ENCODE measurements around the gene OR52K1. TPM values are rescaled to one million over a fixed set of nuclear protein-coding genes. Genes with fewer than 3 reads are reported as not detected.
A peak's percentile ranks its signal among the peaks of the same experiment; 100 is the strongest.
"Not testable (repeated sequence)": the region's sequence is repeated elsewhere in the genome, so short reads cannot be mapped to it uniquely, and the experiment has no call there.

Gene OR52K1
- total RNA-seq, 2 donors from 2014 or later: not detected

DNA sequence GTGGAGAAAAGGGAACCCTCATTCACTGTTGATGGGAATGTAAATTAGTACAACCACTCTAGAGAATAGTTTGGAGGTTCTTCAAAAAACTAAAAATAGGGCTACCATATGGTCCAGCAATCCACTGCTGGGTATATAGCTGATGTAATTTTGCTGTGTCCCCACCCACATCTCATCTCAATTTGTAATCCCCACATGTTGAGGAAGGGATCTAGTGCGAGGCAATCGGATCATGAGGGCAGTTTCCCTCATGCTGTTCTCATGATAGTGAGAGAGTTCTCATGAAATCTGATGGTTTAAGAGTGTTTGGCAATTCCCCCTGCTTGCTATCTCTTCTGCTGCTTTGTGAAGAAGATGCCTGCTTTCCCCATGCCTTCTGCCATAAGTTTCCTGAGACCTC, 45.5 kb downstream of the OR52K1 start:
- intact Hi-C loops (cut with DNase I): no loop called here
- H3K4me3 ChIP-seq: no peak overlapping the region
- no peak overlapping the region for H3K27ac ChIP-seq
- H3K4me1 ChIP-seq: no peaks in the 10 kb centered on the region
- 75 to 80% methylated on average over 2 of the region's 2 CpGs for WGBS, 2 donors
- no peaks in the 10 kb centered on the region for H3K27me3 ChIP-seq
- no peak for DNase-seq
- TF ChIP-seq, protein P1, sequence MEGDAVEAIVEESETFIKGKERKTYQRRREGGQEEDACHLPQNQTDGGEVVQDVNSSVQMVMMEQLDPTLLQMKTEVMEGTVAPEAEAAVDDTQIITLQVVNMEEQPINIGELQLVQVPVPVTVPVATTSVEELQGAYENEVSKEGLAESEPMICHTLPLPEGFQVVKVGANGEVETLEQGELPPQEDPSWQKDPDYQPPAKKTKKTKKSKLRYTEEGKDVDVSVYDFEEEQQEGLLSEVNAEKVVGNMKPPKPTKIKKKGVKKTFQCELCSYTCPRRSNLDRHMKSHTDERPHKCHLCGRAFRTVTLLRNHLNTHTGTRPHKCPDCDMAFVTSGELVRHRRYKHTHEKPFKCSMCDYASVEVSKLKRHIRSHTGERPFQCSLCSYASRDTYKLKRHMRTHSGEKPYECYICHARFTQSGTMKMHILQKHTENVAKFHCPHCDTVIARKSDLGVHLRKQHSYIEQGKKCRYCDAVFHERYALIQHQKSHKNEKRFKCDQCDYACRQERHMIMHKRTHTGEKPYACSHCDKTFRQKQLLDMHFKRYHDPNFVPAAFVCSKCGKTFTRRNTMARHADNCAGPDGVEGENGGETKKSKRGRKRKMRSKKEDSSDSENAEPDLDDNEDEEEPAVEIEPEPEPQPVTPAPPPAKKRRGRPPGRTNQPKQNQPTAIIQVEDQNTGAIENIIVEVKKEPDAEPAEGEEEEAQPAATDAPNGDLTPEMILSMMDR (IDR thresholded peaks at IDR 0.05): no peak
- no peak for TF ChIP-seq POLR2A (IDR thresholded peaks at IDR 0.05)
- H3K36me3 ChIP-seq (replicated peaks in 1 of 2; ENCODE audit: insufficient read depth in 1 of 2, low read depth in 2 of 2): no peaks in the 10 kb centered on the region
- no peak for ATAC-seq
- no peaks in the 10 kb centered on the region for H3K9me3 ChIP-seq

DNA sequence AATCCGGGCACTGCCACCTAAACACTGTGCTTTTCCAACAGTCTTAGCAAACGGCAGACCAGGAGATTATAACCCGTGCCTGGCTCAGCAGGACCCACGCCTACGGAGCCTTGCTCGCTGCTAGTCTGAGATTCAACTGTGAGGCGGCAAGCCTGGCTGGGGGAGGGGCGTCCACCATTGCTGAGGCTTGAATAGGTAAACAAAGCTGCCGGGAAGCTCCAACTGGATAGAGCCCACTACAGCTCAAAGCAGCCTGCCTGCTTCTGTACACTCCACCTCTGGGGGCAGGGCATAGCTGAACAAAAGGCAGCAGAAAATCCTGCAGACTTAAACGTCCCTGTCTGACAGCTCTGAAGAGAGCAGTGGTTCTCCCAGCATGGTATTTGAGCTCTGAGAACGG, 49.2 kb downstream of the OR52K1 start:
- H3K4me1 ChIP-seq; ATAC-seq; DNase-seq; H3K27me3 ChIP-seq; H3K4me3 ChIP-seq; H3K36me3 ChIP-seq (replicated peaks in 1 of 2; ENCODE audit: insufficient read depth in 1 of 2, low read depth in 2 of 2); H3K9me3 ChIP-seq; H3K27ac ChIP-seq; intact Hi-C loops (cut with DNase I): not testable (repeated sequence)
- 50 to 54% methylated on average over 9 to 11 of the region's 11 CpGs for WGBS, 2 donors

DNA sequence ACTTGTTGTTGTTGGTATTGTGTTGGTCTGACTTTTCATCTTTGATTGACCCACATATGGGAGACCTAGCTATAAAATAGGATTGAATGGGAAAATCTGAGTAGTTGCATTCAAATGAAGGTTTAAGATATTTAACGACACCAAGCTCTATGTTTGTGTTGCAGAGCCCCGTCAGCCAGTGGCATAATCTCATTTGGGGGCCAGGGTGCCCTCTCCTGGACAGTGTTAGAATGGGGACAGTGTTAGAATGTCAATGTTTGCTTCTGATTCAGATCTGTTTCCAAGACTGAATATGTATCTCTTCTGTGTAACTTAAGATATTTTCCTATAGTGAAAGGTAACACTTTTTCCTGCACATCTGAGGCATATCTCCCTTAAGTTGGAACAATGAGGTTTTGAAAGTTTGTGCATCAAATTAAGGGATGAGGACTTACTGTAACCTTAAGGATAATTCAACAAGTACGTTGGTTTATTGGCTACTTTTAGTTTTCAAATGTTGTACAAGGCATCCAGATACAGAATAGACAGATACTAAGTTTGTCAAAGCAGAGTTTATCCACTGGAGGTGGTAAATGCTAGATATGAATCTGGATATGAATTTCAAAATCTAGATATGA, 57.3 kb downstream of the OR52K1 start:
- ATAC-seq (peak; percentile 74), DNase-seq (peak; percentile 52 to 71 (median 60))
- WGBS, 2 donors: 17 to 22% methylated on average over 3 of the region's 3 CpGs
- intact Hi-C loops (cut with DNase I): loop anchor here (5.0 kb wide), 1 partner anchor 352 kb away; no protein-coding TSS in a partner anchor
- TF ChIP-seq POLR2A (IDR thresholded peaks at IDR 0.05): no peak
- TF ChIP-seq, protein P1 (IDR thresholded peaks at IDR 0.05): peak; percentile 57 to 65 (median 63)
- H3K4me1 ChIP-seq: no peaks in the 10 kb centered on the region
- no peaks in the 10 kb centered on the region for H3K36me3 ChIP-seq (replicated peaks in 1 of 2; ENCODE audit: insufficient read depth in 1 of 2, low read depth in 2 of 2)
- no peak overlapping the region for H3K4me3 ChIP-seq
- H3K27ac ChIP-seq: no peak overlapping the region
- H3K27me3 ChIP-seq: no peaks in the 10 kb centered on the region
- no peaks in the 10 kb centered on the region for H3K9me3 ChIP-seq

DNA sequence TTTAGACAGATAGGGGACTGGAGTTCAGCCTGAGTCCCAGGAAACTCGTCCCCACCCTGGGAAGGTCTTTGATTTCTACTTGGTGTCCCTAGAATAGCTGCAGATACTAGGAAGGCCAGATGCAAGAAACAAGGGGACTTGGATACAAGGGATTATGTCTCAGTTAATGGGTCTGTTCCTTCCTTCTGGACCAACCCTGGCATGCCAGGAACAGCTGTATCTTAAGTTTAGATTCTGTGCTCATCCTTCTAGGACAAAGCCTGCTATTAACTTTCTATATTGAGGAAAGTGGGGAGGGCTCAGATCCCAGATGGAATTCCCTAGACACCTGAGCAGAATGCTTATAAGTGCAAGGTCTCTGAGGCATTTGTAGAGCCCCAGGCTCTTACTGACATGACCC, 58.6 kb downstream of the OR52K1 start:
- no peak for TF ChIP-seq POLR2A (IDR thresholded peaks at IDR 0.05)
- TF ChIP-seq, protein P1 (IDR thresholded peaks at IDR 0.05): no peak
- no peaks in the 10 kb centered on the region for H3K4me1 ChIP-seq
- intact Hi-C loops (cut with DNase I): loop anchor here (5.0 kb wide), 1 partner anchor 354 kb away; no protein-coding TSS in a partner anchor
- 0% methylated on average over 1 of the region's 1 CpG for WGBS, 2 donors
- ATAC-seq: no peak
- no peak overlapping the region for H3K4me3 ChIP-seq
- H3K27me3 ChIP-seq: no peaks in the 10 kb centered on the region
- H3K9me3 ChIP-seq: no peaks in the 10 kb centered on the region
- no peak overlapping the region for H3K27ac ChIP-seq
- no peaks in the 10 kb centered on the region for H3K36me3 ChIP-seq (replicated peaks in 1 of 2; ENCODE audit: insufficient read depth in 1 of 2, low read depth in 2 of 2)
- DNase-seq: no peak

Other genes starting within 250 kb of the OR52K1 start
- gene OR52B4, start 114.3 kb upstream of the OR52K1 start, total RNA-seq: not detected
- 10 to 100 TPM in 1 of 2 donors, 1 to 10 TPM in 1; 6.0 to 10.9 TPM for gene TRIM21, start 88.9 kb upstream of the OR52K1 start, total RNA-seq
- not detected for gene OR52K2, start 33.4 kb upstream of the OR52K1 start, total RNA-seq
- not detected for gene OR52M1, start 62.5 kb downstream of the OR52K1 start, total RNA-seq
- not detected for gene OR52I2, start 99.1 kb downstream of the OR52K1 start, total RNA-seq
- not detected for gene OR52I1, start 111.4 kb downstream of the OR52K1 start, total RNA-seq
- 10 to 100 TPM in 1 of 2 donors, 1 to 10 TPM in 1; 9.1 to 15.2 TPM for gene TRIM68, start 125.6 kb downstream of the OR52K1 start, total RNA-seq
- not detected for gene OR51D1, start 154.8 kb downstream of the OR52K1 start, total RNA-seq
- not detected for gene OR51E1, start 161.3 kb downstream of the OR52K1 start, total RNA-seq
- not detected for gene OR51E2, start 215.2 kb downstream of the OR52K1 start, total RNA-seq
- not detected for gene MMP26, start 222.1 kb downstream of the OR52K1 start, total RNA-seq

Measured in body of pancreas (tissue), 4 donors.